ENCODE results near the gene DCLK1. TPM values are rescaled to one million over a fixed set of nuclear protein-coding genes. Genes with fewer than 3 reads are reported as not detected.

Gene DCLK1
- total RNA-seq, 4 donors from 2014 or later = 3.8 to 10.0 (median 8.2) TPM

- no peaks in the 10 kb centered on the region for H3K4me1 ChIP-seq
- H3K27me3 ChIP-seq = no peaks in the 10 kb centered on the region
- in situ Hi-C loops (cut with MboI; ENCODE audit: low sequenced_read_pairs in 4 of 4) = no loop called here
- no peak for ATAC-seq
- H3K27ac ChIP-seq = peak overlapping the region in 2 of 4 donors; percentile 9 to 12
- no peak overlapping the region for H3K4me3 ChIP-seq
- intact Hi-C loops (cut with DNase I; ENCODE audit: low total_unique reads) = no loop called here
- TF ChIP-seq CTCF (IDR thresholded peaks at IDR 0.05 in 4 of 5, conservative IDR thresholded peaks at IDR 0.05 in 1 of 5) = no peak
- no peak for TF ChIP-seq POLR2A (IDR thresholded peaks at IDR 0.05)
- H3K9me3 ChIP-seq = no peaks in the 10 kb centered on the region
- H3K36me3 ChIP-seq = no peaks in the 10 kb centered on the region
- no peak for DNase-seq
These were observed 203.6 kb downstream of the DCLK1 start for GRCh38 chr13:35927567-35928021.

GRCh38 chr13:35926859-35927530 lies 204.2 kb downstream of the DCLK1 start:
- ATAC-seq = peak; percentile 34 to 58
- Histone ChIP-seq H3K27ac (peak overlapping the region in 2 of 4 donors; percentile 9 to 12), H3K4me1 (no peaks in the 10 kb centered on the region), H3K36me3 (no peaks in the 10 kb centered on the region), H3K27me3 (no peaks in the 10 kb centered on the region), H3K9me3 (no peaks in the 10 kb centered on the region), H3K4me3 (no peak overlapping the region)
- in situ Hi-C loops (cut with MboI; ENCODE audit: low sequenced_read_pairs in 4 of 4) = no loop called here
- intact Hi-C loops (cut with DNase I; ENCODE audit: low total_unique reads) = no loop called here
- TF ChIP-seq CTCF (IDR thresholded peaks at IDR 0.05 in 4 of 5, conservative IDR thresholded peaks at IDR 0.05 in 1 of 5) = no peak
- TF ChIP-seq POLR2A (IDR thresholded peaks at IDR 0.05) = no peak
- DNase-seq = peak in 1 of 2 donors; percentile 47

GRCh38 chr13:35925669-35926068 lies 205.5 kb downstream of the DCLK1 start:
- no peaks in the 10 kb centered on the region for H3K9me3 ChIP-seq
- DNase-seq (no peak), ATAC-seq (no peak)
- intact Hi-C loops (cut with DNase I; ENCODE audit: low total_unique reads) (no loop called here), in situ Hi-C loops (cut with MboI; ENCODE audit: low sequenced_read_pairs in 4 of 4) (no loop called here)
- TF ChIP-seq CTCF (IDR thresholded peaks at IDR 0.05 in 4 of 5, conservative IDR thresholded peaks at IDR 0.05 in 1 of 5) = no peak
- no peak for TF ChIP-seq POLR2A (IDR thresholded peaks at IDR 0.05)
- no peaks in the 10 kb centered on the region for H3K36me3 ChIP-seq
- no peak overlapping the region for H3K27ac ChIP-seq
- no peaks in the 10 kb centered on the region for H3K4me1 ChIP-seq
- no peak overlapping the region for H3K4me3 ChIP-seq
- no peaks in the 10 kb centered on the region for H3K27me3 ChIP-seq

- TF ChIP-seq CTCF (IDR thresholded peaks at IDR 0.05 in 4 of 5, conservative IDR thresholded peaks at IDR 0.05 in 1 of 5) = no peak
- no peak for TF ChIP-seq POLR2A (IDR thresholded peaks at IDR 0.05)
- no peaks in the 10 kb centered on the region for H3K4me1 ChIP-seq
- no peaks in the 10 kb centered on the region for H3K9me3 ChIP-seq
- intact Hi-C loops (cut with DNase I; ENCODE audit: low total_unique reads) (no loop called here), in situ Hi-C loops (cut with MboI; ENCODE audit: low sequenced_read_pairs in 4 of 4) (no loop called here)
- no peaks in the 10 kb centered on the region for H3K36me3 ChIP-seq
- H3K27me3 ChIP-seq = no peaks in the 10 kb centered on the region
- H3K4me3 ChIP-seq = no peak overlapping the region
- no peak overlapping the region for H3K27ac ChIP-seq
- DNase-seq (no peak), ATAC-seq (no peak)
These were observed 207.8 kb downstream of the DCLK1 start for GRCh38 chr13:35923347-35923746.

- TF ChIP-seq POLR2A (IDR thresholded peaks at IDR 0.05) = no peak
- no peak for TF ChIP-seq CTCF (IDR thresholded peaks at IDR 0.05 in 4 of 5, conservative IDR thresholded peaks at IDR 0.05 in 1 of 5)
- Histone ChIP-seq H3K27me3 (no peaks in the 10 kb centered on the region), H3K4me3 (no peak overlapping the region), H3K27ac (no peak overlapping the region), H3K4me1 (no peaks in the 10 kb centered on the region), H3K9me3 (no peaks in the 10 kb centered on the region), H3K36me3 (no peaks in the 10 kb centered on the region)
- ATAC-seq (no peak), DNase-seq (no peak)
- intact Hi-C loops (cut with DNase I; ENCODE audit: low total_unique reads) (no loop called here), in situ Hi-C loops (cut with MboI; ENCODE audit: low sequenced_read_pairs in 4 of 4) (no loop called here)
These were observed 210.4 kb downstream of the DCLK1 start for GRCh38 chr13:35920816-35921215.

All from gastrocnemius medialis (tissue), 4 donors.